NCI-H2081 treated with DMSO at 0.1 percent for 48 hours (cell line): ENCODE results near the gene TSSK3.
"Not testable (repeated sequence)": the region's sequence is repeated elsewhere in the genome, so short reads cannot be mapped to it uniquely, and the experiment has no call there.

Experiments
- DNase-seq: peaks from one replicate; lab custom pipeline; 2025; lab: John Stamatoyannopoulos, UW

Gene TSSK3

GRCh38 chr1:32363713-32364112 is 1.4 kb downstream of the TSSK3 start:
- DNase-seq = no peak

- no peak for DNase-seq
Measured at GRCh38 chr1:32364836-32365235, 2.5 kb downstream of the TSSK3 start.

GRCh38 chr1:32365445-32365844 is 3.1 kb downstream of the TSSK3 start:
- DNase-seq = no peak

- no peak for DNase-seq
Measured at GRCh38 chr1:32367912-32368635, 5.7 kb downstream of the TSSK3 start.

- DNase-seq = no peak
Measured at GRCh38 chr1:32372149-32372756, 9.9 kb downstream of the TSSK3 start.

GRCh38 chr1:32373996-32374592 is 11.8 kb downstream of the TSSK3 start:
- no peak for DNase-seq

GRCh38 chr1:32376199-32376598 is 13.9 kb downstream of the TSSK3 start:
- no peak for DNase-seq

GRCh38 chr1:32377541-32378220 is 15.3 kb downstream of the TSSK3 start:
- no peak for DNase-seq

- no peak for DNase-seq
Measured at GRCh38 chr1:32380057-32380456, 17.7 kb downstream of the TSSK3 start.

- no peak for DNase-seq
Measured at GRCh38 chr1:32386676-32387392, 24.5 kb downstream of the TSSK3 start.

GRCh38 chr1:32388641-32389040 is 26.3 kb downstream of the TSSK3 start:
- no peak for DNase-seq

GRCh38 chr1:32390904-32391870 is 28.8 kb downstream of the TSSK3 start:
- DNase-seq = no peak

- no peak for DNase-seq
Measured at GRCh38 chr1:32392325-32392724, 30.0 kb downstream of the TSSK3 start.

GRCh38 chr1:32393136-32393535 is 30.8 kb downstream of the TSSK3 start:
- no peak for DNase-seq

GRCh38 chr1:32393832-32394140 is 31.4 kb downstream of the TSSK3 start:
- DNase-seq = no peak

GRCh38 chr1:32394141-32394889 is 32.0 kb downstream of the TSSK3 start, which contains the start of gene BSDC1:
Gene BSDC1, minus strand, starts transcription at chr1:32394441. Its CDS starts 27 bp downstream, at chr1:32394414.
- peak; percentile 96 for DNase-seq

- DNase-seq = no peak
Measured at GRCh38 chr1:32394890-32395432, 32.6 kb downstream of the TSSK3 start.

GRCh38 chr1:32396524-32396923 is 34.2 kb downstream of the TSSK3 start:
- DNase-seq = not testable (repeated sequence)

GRCh38 chr1:32398401-32398800 is 36.1 kb downstream of the TSSK3 start:
- no peak for DNase-seq

- DNase-seq = no peak
Measured at GRCh38 chr1:32399843-32400242, 37.5 kb downstream of the TSSK3 start.
